Stimulated activated CD8-positive, alpha-beta memory T cell treated with anti-CD3 and anti-CD28 coated beads, Interleukin-7, amount 100 ng/mL, for 24 hours (primary cell): Measurements from ENCODE around the gene NLGN1.
"Not testable (repeated sequence)": the region's sequence is repeated elsewhere in the genome, so short reads cannot be mapped to it uniquely, and the experiment has no call there.

ENCODE experiments used
- DNase-seq: peaks from one replicate; pipeline ENCODE4 v3.0.0-alpha.2; 2020; ENCODE audit warnings: low read depth

The NLGN1 gene

GRCh38 chr3:173556546-173556945, 159.0 kb downstream of the NLGN1 start:
- no peak for DNase-seq

GRCh38 chr3:173567997-173568396, 170.5 kb downstream of the NLGN1 start:
- DNase-seq = no peak

GRCh38 chr3:173568623-173569022, 171.1 kb downstream of the NLGN1 start:
- DNase-seq = no peak

- no peak for DNase-seq
Measured at GRCh38 chr3:173583496-173583895, 186.0 kb downstream of the NLGN1 start.

GRCh38 chr3:173584093-173584837, 186.7 kb downstream of the NLGN1 start:
- DNase-seq = no peak

- no peak for DNase-seq
Measured at GRCh38 chr3:173584838-173585831, 187.6 kb downstream of the NLGN1 start.

GRCh38 chr3:173586166-173586565, 188.6 kb downstream of the NLGN1 start:
- no peak for DNase-seq

GRCh38 chr3:173587055-173587454, 189.5 kb downstream of the NLGN1 start:
- DNase-seq = no peak

- DNase-seq = no peak
Measured at GRCh38 chr3:173588556-173588955, 191.0 kb downstream of the NLGN1 start.

- no peak for DNase-seq
Measured at GRCh38 chr3:173589116-173589515, 191.6 kb downstream of the NLGN1 start.

- no peak for DNase-seq
Measured at GRCh38 chr3:173591401-173591800, 193.9 kb downstream of the NLGN1 start.

GRCh38 chr3:173594881-173595280, 197.3 kb downstream of the NLGN1 start:
- DNase-seq = not testable (repeated sequence)

GRCh38 chr3:173599673-173600072, 202.1 kb downstream of the NLGN1 start:
- DNase-seq = no peak

GRCh38 chr3:173614522-173614921, 217.0 kb downstream of the NLGN1 start:
- no peak for DNase-seq

- no peak for DNase-seq
Measured at GRCh38 chr3:173615661-173616060, 218.1 kb downstream of the NLGN1 start.

GRCh38 chr3:173617490-173617889, 219.9 kb downstream of the NLGN1 start:
- no peak for DNase-seq

- no peak for DNase-seq
Measured at GRCh38 chr3:173618148-173618547, 220.6 kb downstream of the NLGN1 start.

GRCh38 chr3:173618703-173619102, 221.2 kb downstream of the NLGN1 start:
- DNase-seq = no peak

GRCh38 chr3:173622166-173622565, 224.6 kb downstream of the NLGN1 start:
- no peak for DNase-seq

GRCh38 chr3:173624086-173624485, 226.5 kb downstream of the NLGN1 start:
- DNase-seq = no peak

GRCh38 chr3:173630849-173631248, 233.3 kb downstream of the NLGN1 start:
- DNase-seq = no peak

- DNase-seq = no peak
Measured at GRCh38 chr3:173632945-173633344, 235.4 kb downstream of the NLGN1 start.

- DNase-seq = no peak
Measured at GRCh38 chr3:173635826-173636225, 238.3 kb downstream of the NLGN1 start.
